ENCODE results near the gene SERPINA12.

- TF ChIP-seq, protein P1, sequence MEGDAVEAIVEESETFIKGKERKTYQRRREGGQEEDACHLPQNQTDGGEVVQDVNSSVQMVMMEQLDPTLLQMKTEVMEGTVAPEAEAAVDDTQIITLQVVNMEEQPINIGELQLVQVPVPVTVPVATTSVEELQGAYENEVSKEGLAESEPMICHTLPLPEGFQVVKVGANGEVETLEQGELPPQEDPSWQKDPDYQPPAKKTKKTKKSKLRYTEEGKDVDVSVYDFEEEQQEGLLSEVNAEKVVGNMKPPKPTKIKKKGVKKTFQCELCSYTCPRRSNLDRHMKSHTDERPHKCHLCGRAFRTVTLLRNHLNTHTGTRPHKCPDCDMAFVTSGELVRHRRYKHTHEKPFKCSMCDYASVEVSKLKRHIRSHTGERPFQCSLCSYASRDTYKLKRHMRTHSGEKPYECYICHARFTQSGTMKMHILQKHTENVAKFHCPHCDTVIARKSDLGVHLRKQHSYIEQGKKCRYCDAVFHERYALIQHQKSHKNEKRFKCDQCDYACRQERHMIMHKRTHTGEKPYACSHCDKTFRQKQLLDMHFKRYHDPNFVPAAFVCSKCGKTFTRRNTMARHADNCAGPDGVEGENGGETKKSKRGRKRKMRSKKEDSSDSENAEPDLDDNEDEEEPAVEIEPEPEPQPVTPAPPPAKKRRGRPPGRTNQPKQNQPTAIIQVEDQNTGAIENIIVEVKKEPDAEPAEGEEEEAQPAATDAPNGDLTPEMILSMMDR (conservative IDR thresholded peaks at IDR 0.05 in 1 of 2, IDR thresholded peaks at IDR 0.05 in 1 of 2; ENCODE audit: low read depth in 1 of 2, low read length in 2 of 2), result no peak
- TF ChIP-seq EZH2 (IDR thresholded peaks at IDR 0.05; ENCODE audit: low read length, missing control alignments), result no peak
Observed at GRCh38 chr14:94515426-94515825, 6.2 kb upstream of the SERPINA12 start.
